ENCODE results near the gene CES3.

The CES3 gene

DNA sequence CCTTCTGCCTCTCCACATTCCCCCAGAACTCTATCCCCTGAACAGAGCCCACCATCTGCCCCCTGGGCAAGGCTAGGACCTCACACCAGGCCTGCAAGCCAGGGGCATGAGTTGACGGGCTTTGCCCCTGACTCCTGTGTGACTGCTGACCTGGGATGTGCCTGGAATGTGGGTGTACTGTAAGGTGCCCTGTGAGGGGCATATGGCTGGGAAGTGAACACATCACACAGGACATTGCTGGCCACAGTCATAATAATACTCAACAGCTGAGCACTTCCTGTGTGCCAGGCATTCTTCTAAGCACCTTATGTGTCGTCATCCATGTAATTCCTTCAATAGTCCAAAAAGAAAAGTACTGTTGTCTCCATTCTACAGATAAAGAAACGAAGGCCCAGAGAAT lies 40.7 kb downstream of the CES3 start:
- no peak overlapping the region for H2AFZ ChIP-seq (ENCODE audit: low read length)

DNA sequence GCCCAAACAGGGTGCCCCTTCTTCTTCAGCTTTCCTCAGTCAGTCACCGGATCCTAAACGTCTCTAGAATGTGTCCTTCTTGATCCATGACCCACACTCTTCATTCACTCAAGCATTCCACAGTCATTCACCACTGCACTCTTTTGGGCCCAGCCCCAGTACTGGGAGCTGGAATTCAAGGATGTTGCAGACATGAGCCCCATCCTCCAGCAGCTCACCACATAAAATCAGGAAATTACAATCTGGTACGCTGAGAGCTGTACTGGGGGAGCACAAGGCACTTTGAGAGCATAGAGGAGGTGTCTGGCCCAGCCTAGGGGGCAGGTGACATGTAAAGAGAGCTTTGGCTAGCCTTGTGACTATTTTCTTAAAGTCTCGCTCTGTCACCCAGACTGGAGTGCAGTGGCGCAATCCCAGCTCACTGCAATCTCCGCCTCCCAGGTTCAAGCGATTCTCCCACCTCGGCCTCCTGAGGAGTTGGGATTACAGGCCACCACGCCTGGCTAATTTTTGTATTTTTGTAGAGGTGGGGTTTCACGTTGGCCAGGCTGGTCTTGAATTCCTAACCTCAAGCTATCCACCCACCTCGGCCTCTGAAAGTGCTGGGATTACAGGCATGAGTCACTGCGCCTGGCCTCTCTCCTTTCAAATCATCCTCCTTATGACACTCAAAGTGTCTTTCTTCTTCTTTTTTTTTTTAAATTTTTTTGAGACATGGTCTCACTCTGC lies 46.0 kb downstream of the CES3 start:
- Histone ChIP-seq H3K36me3 (ENCODE audit: insufficient read depth, low read length) (no peaks in the 10 kb centered on the region), H3K4me2 (ENCODE audit: low read depth, low read length, poor library complexity, severe bottlenecking) (no peak overlapping the region), H3K4me1 (ENCODE audit: insufficient read depth, low read length, poor library complexity, severe bottlenecking) (no peaks in the 10 kb centered on the region), H3K9me3 (ENCODE audit: insufficient read depth, low read depth, low read length) (no peaks in the 10 kb centered on the region), H3K27me3 (ENCODE audit: insufficient read depth, low read length, poor library complexity, severe bottlenecking) (no peaks in the 10 kb centered on the region), H3K79me2 (ENCODE audit: insufficient read depth, low read length) (no peaks in the 10 kb centered on the region), H3K4me3 (ENCODE audit: low read length, poor library complexity, severe bottlenecking) (no peak overlapping the region), H3K9ac (ENCODE audit: low read depth, low read length, poor library complexity, severe bottlenecking) (no peak overlapping the region), H4K20me1 (ENCODE audit: insufficient read depth, low read length, poor library complexity, severe bottlenecking) (no peaks in the 10 kb centered on the region), H2AFZ (ENCODE audit: low read length) (no peak overlapping the region), H3F3A (ENCODE audit: low read depth) (no peaks in the 10 kb centered on the region), H3K9me2 (replicated peaks; ENCODE audit: low read depth, low read length) (no peaks in the 10 kb centered on the region)
- TF ChIP-seq CTCF (conservative IDR thresholded peaks at IDR 0.05; ENCODE audit: low read length) (no peak), EZH2phosphoT487 (IDR thresholded peaks at IDR 0.05; ENCODE audit: borderline replicate concordance) (no peak)

More for the DNA sequence above, 40.7 kb downstream of the CES3 start:
- H3K9ac ChIP-seq (ENCODE audit: low read depth, low read length, poor library complexity, severe bottlenecking), result no peak overlapping the region
- H3K4me3 ChIP-seq (ENCODE audit: low read length, poor library complexity, severe bottlenecking), result no peak overlapping the region
- H3K4me1 ChIP-seq (ENCODE audit: insufficient read depth, low read length, poor library complexity, severe bottlenecking), result no peaks in the 10 kb centered on the region
- no peaks in the 10 kb centered on the region for H3K27me3 ChIP-seq (ENCODE audit: insufficient read depth, low read length, poor library complexity, severe bottlenecking)
- no peaks in the 10 kb centered on the region for H3K9me2 ChIP-seq (replicated peaks; ENCODE audit: low read depth, low read length)
- H3K79me2 ChIP-seq (ENCODE audit: insufficient read depth, low read length), result no peaks in the 10 kb centered on the region
- no peaks in the 10 kb centered on the region for H3F3A ChIP-seq (ENCODE audit: low read depth)
- H3K36me3 ChIP-seq (ENCODE audit: insufficient read depth, low read length), result no peaks in the 10 kb centered on the region
- H3K9me3 ChIP-seq (ENCODE audit: insufficient read depth, low read depth, low read length), result no peaks in the 10 kb centered on the region
- H3K4me2 ChIP-seq (ENCODE audit: low read depth, low read length, poor library complexity, severe bottlenecking), result no peak overlapping the region
- no peak for TF ChIP-seq CTCF (conservative IDR thresholded peaks at IDR 0.05; ENCODE audit: low read length)
- TF ChIP-seq EZH2phosphoT487 (IDR thresholded peaks at IDR 0.05; ENCODE audit: borderline replicate concordance), result no peak
- no peaks in the 10 kb centered on the region for H4K20me1 ChIP-seq (ENCODE audit: insufficient read depth, low read length, poor library complexity, severe bottlenecking)

GRCh38 chr16:67009158-67009557 lies 48.1 kb downstream of the CES3 start:
- Histone ChIP-seq H3K4me3 (ENCODE audit: low read length, poor library complexity, severe bottlenecking) (no peak overlapping the region), H3K4me2 (ENCODE audit: low read depth, low read length, poor library complexity, severe bottlenecking) (no peak overlapping the region), H3K4me1 (ENCODE audit: insufficient read depth, low read length, poor library complexity, severe bottlenecking) (peaks cover 12% of the 10 kb centered on the region), H4K20me1 (ENCODE audit: insufficient read depth, low read length, poor library complexity, severe bottlenecking) (no peaks in the 10 kb centered on the region), H3F3A (ENCODE audit: low read depth) (no peaks in the 10 kb centered on the region), H3K27me3 (ENCODE audit: insufficient read depth, low read length, poor library complexity, severe bottlenecking) (no peaks in the 10 kb centered on the region), H3K79me2 (ENCODE audit: insufficient read depth, low read length) (no peaks in the 10 kb centered on the region), H3K9me2 (replicated peaks; ENCODE audit: low read depth, low read length) (no peaks in the 10 kb centered on the region), H2AFZ (ENCODE audit: low read length) (peak overlapping the region; percentile 15; the same call in 1 of the 2 replicates), H3K9ac (ENCODE audit: low read depth, low read length, poor library complexity, severe bottlenecking) (no peak overlapping the region), H3K36me3 (ENCODE audit: insufficient read depth, low read length) (no peaks in the 10 kb centered on the region), H3K9me3 (ENCODE audit: insufficient read depth, low read depth, low read length) (no peaks in the 10 kb centered on the region)
- no peak for TF ChIP-seq CTCF (conservative IDR thresholded peaks at IDR 0.05; ENCODE audit: low read length)
- no peak for TF ChIP-seq EZH2phosphoT487 (IDR thresholded peaks at IDR 0.05; ENCODE audit: borderline replicate concordance)
